HL-60 (cell line): Measurements from ENCODE around the gene SLIT2.
A peak's percentile ranks its signal among the peaks of the same experiment; 100 is the strongest.

ENCODE experiments used
- DNase-seq, 2 experiments: peaks; one replicate each; pipeline ENCODE4 v3.0.0-alpha.2; 2010 to 2020; ENCODE audit warnings: low read depth in 1 of 2, low spot score in 1 of 2
- H3K27ac ChIP-seq: fragments of 250-450 bp; sonication (Bioruptor Pico); replicated peaks from 2 replicates; pipeline ENCODE4 v1.5.1; 2020; ENCODE audit warnings: mild to moderate bottlenecking, moderate library complexity
- H3K27me3 ChIP-seq: fragments of 250-450 bp; sonication (Bioruptor Pico); 2 replicates; pipeline ENCODE4 v1.5.1; 2021; ENCODE audit warnings: mild to moderate bottlenecking, moderate library complexity; ENCODE audit not compliant: insufficient read depth, poor library complexity, severe bottlenecking
- H3K4me3 ChIP-seq: replicated peaks from 2 replicates; pipeline ENCODE4 v1.5.1; 2011; ENCODE audit warnings: mild to moderate bottlenecking, control low read depth, low read length; ENCODE audit not compliant: insufficient read depth
- GABPA ChIP-seq: IDR thresholded peaks from 2 replicates; pipeline ENCODE4 v1.6.1; 2012; ENCODE audit warnings: low read depth
- POLR2AphosphoS5 ChIP-seq: IDR thresholded peaks from 2 replicates; pipeline ENCODE4 v1.6.1; 2012; ENCODE audit warnings: low read depth
- SPI1 ChIP-seq: IDR thresholded peaks from 2 replicates; pipeline ENCODE4 v1.6.1; 2012; ENCODE audit warnings: low read depth, mild to moderate bottlenecking, borderline replicate concordance
- TF ChIP-seq, protein P1 (sequence below): IDR thresholded peaks from one replicate; pipeline ENCODE4 v1.5.1; 2011; ENCODE audit warnings: low read length, control low read depth, inconsistent platforms; ENCODE audit not compliant: insufficient read depth
- TF ChIP-seq, protein P2 (sequence below): IDR thresholded peaks from 2 replicates; pipeline ENCODE4 v1.6.1; 2012; ENCODE audit warnings: low read depth; ENCODE audit not compliant: insufficient replicate concordance

The SLIT2 gene

GRCh38 chr4:20298455-20298854, 46.8 kb downstream of the SLIT2 start:
- no peak for DNase-seq
- Histone ChIP-seq H3K27ac (no peak overlapping the region), H3K27me3 (no peaks in the 10 kb centered on the region), H3K4me3 (no peak overlapping the region)
- TF ChIP-seq, protein P1, sequence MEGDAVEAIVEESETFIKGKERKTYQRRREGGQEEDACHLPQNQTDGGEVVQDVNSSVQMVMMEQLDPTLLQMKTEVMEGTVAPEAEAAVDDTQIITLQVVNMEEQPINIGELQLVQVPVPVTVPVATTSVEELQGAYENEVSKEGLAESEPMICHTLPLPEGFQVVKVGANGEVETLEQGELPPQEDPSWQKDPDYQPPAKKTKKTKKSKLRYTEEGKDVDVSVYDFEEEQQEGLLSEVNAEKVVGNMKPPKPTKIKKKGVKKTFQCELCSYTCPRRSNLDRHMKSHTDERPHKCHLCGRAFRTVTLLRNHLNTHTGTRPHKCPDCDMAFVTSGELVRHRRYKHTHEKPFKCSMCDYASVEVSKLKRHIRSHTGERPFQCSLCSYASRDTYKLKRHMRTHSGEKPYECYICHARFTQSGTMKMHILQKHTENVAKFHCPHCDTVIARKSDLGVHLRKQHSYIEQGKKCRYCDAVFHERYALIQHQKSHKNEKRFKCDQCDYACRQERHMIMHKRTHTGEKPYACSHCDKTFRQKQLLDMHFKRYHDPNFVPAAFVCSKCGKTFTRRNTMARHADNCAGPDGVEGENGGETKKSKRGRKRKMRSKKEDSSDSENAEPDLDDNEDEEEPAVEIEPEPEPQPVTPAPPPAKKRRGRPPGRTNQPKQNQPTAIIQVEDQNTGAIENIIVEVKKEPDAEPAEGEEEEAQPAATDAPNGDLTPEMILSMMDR = no peak
- TF ChIP-seq, protein P2, sequence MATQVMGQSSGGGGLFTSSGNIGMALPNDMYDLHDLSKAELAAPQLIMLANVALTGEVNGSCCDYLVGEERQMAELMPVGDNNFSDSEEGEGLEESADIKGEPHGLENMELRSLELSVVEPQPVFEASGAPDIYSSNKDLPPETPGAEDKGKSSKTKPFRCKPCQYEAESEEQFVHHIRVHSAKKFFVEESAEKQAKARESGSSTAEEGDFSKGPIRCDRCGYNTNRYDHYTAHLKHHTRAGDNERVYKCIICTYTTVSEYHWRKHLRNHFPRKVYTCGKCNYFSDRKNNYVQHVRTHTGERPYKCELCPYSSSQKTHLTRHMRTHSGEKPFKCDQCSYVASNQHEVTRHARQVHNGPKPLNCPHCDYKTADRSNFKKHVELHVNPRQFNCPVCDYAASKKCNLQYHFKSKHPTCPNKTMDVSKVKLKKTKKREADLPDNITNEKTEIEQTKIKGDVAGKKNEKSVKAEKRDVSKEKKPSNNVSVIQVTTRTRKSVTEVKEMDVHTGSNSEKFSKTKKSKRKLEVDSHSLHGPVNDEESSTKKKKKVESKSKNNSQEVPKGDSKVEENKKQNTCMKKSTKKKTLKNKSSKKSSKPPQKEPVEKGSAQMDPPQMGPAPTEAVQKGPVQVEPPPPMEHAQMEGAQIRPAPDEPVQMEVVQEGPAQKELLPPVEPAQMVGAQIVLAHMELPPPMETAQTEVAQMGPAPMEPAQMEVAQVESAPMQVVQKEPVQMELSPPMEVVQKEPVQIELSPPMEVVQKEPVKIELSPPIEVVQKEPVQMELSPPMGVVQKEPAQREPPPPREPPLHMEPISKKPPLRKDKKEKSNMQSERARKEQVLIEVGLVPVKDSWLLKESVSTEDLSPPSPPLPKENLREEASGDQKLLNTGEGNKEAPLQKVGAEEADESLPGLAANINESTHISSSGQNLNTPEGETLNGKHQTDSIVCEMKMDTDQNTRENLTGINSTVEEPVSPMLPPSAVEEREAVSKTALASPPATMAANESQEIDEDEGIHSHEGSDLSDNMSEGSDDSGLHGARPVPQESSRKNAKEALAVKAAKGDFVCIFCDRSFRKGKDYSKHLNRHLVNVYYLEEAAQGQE = no peak
- TF ChIP-seq GABPA (no peak), POLR2AphosphoS5 (no peak), SPI1 (no peak)

DNA sequence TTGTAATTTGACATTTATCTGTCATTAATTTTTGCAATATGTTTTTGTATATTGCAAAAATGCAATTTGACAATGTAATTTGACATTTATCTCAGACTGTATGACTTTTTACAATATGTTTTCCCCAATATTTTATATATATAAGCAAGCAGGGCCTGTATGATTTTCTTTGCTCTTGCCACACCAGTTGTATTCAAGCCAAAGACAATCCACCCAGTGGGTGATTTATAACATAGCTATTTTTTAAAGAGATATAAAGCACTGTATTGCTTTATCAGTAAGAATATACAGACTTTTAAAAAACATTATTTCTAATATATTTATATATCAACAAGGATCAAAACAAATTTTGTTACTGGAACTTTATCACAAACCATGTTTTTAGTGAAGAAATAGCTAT, 47.3 kb downstream of the SLIT2 start:
- Histone ChIP-seq H3K27me3 (no peaks in the 10 kb centered on the region), H3K27ac (no peak overlapping the region), H3K4me3 (no peak overlapping the region)
- TF ChIP-seq GABPA = no peak
- TF ChIP-seq, protein P1 = no peak
- TF ChIP-seq SPI1 = no peak
- TF ChIP-seq, protein P2 = no peak
- no peak for TF ChIP-seq POLR2AphosphoS5
- DNase-seq = no peak

DNA sequence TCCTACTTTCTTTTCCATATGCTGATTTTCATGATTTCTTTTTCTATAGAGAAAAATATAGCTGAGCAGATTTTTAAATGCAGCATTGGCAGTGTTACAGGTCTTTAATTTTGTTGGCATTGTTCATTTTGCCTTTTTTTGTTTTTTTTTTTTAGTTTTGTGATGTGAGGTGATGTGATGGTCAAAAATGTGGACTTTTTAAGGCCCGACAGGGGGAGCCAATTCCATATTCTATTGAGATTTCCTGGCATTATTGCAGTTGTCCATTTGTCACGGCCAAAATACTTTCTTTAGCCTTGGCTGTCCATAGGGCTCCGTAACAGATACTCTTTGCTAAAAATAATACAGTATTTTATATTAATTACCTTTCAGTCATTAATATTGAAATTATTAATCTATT, 47.8 kb downstream of the SLIT2 start:
- TF ChIP-seq, protein P2 = no peak
- TF ChIP-seq, protein P1 = peak; percentile 3
- no peak for TF ChIP-seq GABPA
- no peak for DNase-seq
- H3K4me3 ChIP-seq = no peak overlapping the region
- no peak overlapping the region for H3K27ac ChIP-seq
- H3K27me3 ChIP-seq = no peaks in the 10 kb centered on the region
